Measurements from ENCODE around the gene LCE6A. TPM values are rescaled to one million over a fixed set of nuclear protein-coding genes. Genes with fewer than 3 reads are reported as not detected.

Gene LCE6A
- total and polyA plus RNA-seq, 9 donors: not detected

- no peaks in the 10 kb centered on the region for H3K36me3 ChIP-seq
- no peak for DNase-seq
- no peaks in the 10 kb centered on the region for H3K27me3 ChIP-seq
- no peak overlapping the region for H3K4me3 ChIP-seq
- intact Hi-C loops (cut with DNase I): no loop called here
- no peaks in the 10 kb centered on the region for H3K4me1 ChIP-seq (ENCODE audit: insufficient read depth)
- no peak for TF ChIP-seq EP300 (IDR thresholded peaks at IDR 0.05)
- TF ChIP-seq, protein P1, sequence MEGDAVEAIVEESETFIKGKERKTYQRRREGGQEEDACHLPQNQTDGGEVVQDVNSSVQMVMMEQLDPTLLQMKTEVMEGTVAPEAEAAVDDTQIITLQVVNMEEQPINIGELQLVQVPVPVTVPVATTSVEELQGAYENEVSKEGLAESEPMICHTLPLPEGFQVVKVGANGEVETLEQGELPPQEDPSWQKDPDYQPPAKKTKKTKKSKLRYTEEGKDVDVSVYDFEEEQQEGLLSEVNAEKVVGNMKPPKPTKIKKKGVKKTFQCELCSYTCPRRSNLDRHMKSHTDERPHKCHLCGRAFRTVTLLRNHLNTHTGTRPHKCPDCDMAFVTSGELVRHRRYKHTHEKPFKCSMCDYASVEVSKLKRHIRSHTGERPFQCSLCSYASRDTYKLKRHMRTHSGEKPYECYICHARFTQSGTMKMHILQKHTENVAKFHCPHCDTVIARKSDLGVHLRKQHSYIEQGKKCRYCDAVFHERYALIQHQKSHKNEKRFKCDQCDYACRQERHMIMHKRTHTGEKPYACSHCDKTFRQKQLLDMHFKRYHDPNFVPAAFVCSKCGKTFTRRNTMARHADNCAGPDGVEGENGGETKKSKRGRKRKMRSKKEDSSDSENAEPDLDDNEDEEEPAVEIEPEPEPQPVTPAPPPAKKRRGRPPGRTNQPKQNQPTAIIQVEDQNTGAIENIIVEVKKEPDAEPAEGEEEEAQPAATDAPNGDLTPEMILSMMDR (IDR thresholded peaks at IDR 0.05): no peak
- TF ChIP-seq POLR2A (IDR thresholded peaks at IDR 0.05): no peak
- H3K9me3 ChIP-seq: no peaks in the 10 kb centered on the region
- 48 to 70% (median 57%) methylated on average over 1 of the region's 1 CpG for WGBS, 3 donors
- no peak overlapping the region for H3K27ac ChIP-seq
Measured at GRCh38 chr1:152858062-152858461, 15.4 kb downstream of the LCE6A start.

GRCh38 chr1:152859696-152860095 is 17.0 kb downstream of the LCE6A start, which contains the start of gene LCE7A:
Gene LCE7A (plus strand): TSS chr1:152859996. CDS start chr1:152860698, 702 bp downstream.
- no peak within 1 kb of the TSS for H3K4me3 ChIP-seq
- DNase-seq: no peak
- no peaks in the 10 kb centered on the region for H3K9me3 ChIP-seq
- TF ChIP-seq POLR2A (IDR thresholded peaks at IDR 0.05): no peak
- TF ChIP-seq, protein P1 (IDR thresholded peaks at IDR 0.05): no peak
- no peak for TF ChIP-seq EP300 (IDR thresholded peaks at IDR 0.05)
- H3K27ac ChIP-seq: no peak within 1 kb of the TSS
- WGBS, 3 donors: 86 to 96% (median 89%) methylated on average over 3 of the region's 3 CpGs
- no peaks in the 10 kb centered on the region for H3K27me3 ChIP-seq
- intact Hi-C loops (cut with DNase I): no loop called here
- H3K36me3 ChIP-seq: no peaks in the 10 kb centered on the region
- no peaks in the 10 kb centered on the region for H3K4me1 ChIP-seq (ENCODE audit: insufficient read depth)

DNA sequence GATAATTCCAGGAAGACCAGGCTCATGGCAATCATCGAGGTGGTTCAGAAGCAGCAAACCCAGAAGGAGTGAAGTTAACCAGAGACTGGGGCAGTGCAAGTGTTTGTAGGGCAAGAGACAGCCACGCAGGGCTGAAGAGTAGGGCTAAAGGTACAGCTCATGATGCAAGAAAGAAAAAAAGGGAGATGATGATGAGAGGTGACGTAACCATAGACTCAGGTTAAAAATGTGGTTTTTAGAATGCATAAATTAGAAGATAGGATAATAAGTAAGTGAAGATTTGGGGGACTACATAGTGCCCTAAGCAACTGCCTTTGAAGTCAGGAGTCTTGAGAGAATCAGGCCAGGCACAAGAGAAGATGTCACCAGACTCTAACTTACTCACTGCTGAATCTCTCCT is 17.5 kb downstream of the LCE6A start:
- WGBS, 3 donors: 81 to 91% (median 86%) methylated on average over 3 of the region's 3 CpGs

GRCh38 chr1:152861374-152861773 is 18.7 kb downstream of the LCE6A start:
- WGBS, 3 donors: 91 to 93% (median 92%) methylated on average over 4 of the region's 4 CpGs
- intact Hi-C loops (cut with DNase I): no loop called here
- no peaks in the 10 kb centered on the region for H3K36me3 ChIP-seq
- H3K27me3 ChIP-seq: no peaks in the 10 kb centered on the region
- no peak overlapping the region for H3K27ac ChIP-seq
- H3K4me3 ChIP-seq: no peak overlapping the region
- H3K4me1 ChIP-seq (ENCODE audit: insufficient read depth): no peaks in the 10 kb centered on the region
- no peaks in the 10 kb centered on the region for H3K9me3 ChIP-seq
- DNase-seq: no peak
- TF ChIP-seq, protein P1 (IDR thresholded peaks at IDR 0.05): no peak
- TF ChIP-seq EP300 (IDR thresholded peaks at IDR 0.05) (no peak), POLR2A (IDR thresholded peaks at IDR 0.05) (no peak)

More for the DNA sequence above, 17.5 kb downstream of the LCE6A start:
- Histone ChIP-seq H3K36me3 (no peaks in the 10 kb centered on the region), H3K27me3 (no peaks in the 10 kb centered on the region), H3K9me3 (no peaks in the 10 kb centered on the region), H3K27ac (no peak overlapping the region), H3K4me1 (ENCODE audit: insufficient read depth) (no peaks in the 10 kb centered on the region), H3K4me3 (no peak overlapping the region)
- no peak for DNase-seq
- TF ChIP-seq EP300 (IDR thresholded peaks at IDR 0.05) (no peak), POLR2A (IDR thresholded peaks at IDR 0.05) (no peak)
- TF ChIP-seq, protein P1 (IDR thresholded peaks at IDR 0.05): no peak
- intact Hi-C loops (cut with DNase I): no loop called here
